ENCODE measurements around the gene ZC2HC1C.
"Not testable (repeated sequence)": the region's sequence is repeated elsewhere in the genome, so short reads cannot be mapped to it uniquely, and the experiment has no call there.

ZC2HC1C gene

GRCh38 chr14:75053396-75054291 lies 15.8 kb upstream of the ZC2HC1C start:
- DNase-seq (ENCODE audit: low read depth, low spot score): no peak

- no peak for DNase-seq (ENCODE audit: low read depth, low spot score)
These were observed 15.0 kb upstream of the ZC2HC1C start for GRCh38 chr14:75054421-75054820.

DNA sequence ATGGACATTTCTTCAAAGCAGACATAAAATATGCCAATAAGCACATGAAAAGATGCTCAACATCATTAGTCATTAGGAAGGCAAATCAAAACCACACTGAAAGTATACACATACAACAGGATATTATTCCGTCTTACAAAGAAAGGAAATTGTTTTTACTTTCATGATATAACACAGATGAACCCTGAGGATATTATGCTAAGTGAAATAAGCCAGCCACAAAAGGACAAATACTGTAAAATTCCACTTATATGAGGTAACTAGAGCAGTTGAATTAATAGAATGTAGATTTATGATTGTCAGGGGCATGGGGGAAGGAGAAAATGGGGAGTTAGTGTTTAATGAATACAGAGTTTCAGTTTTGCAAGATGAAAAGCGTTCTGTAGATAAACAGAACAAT lies 9.8 kb upstream of the ZC2HC1C start:
- no peak for DNase-seq (ENCODE audit: low read depth, low spot score)

DNA sequence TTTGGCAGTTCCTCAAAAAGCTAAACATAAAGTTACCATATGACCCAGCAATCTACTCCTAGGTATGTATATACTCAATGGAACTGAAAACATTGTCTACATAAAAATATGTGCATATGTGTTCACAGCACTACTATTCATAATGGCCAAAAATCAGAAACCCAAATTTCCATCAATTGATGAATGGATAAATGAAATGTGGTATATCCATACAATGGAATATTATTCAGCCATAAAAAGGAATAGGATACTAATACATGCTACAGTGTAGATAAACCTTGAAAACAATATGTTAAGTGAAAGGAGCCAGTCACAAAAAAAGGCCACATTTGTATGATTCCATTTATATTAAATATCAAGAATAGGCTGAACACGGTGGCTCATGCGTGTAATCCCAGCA lies 9.0 kb upstream of the ZC2HC1C start:
- no peak for DNase-seq (ENCODE audit: low read depth, low spot score)

GRCh38 chr14:75063013-75063412 lies 6.4 kb upstream of the ZC2HC1C start:
- DNase-seq (ENCODE audit: low read depth, low spot score): no peak

DNA sequence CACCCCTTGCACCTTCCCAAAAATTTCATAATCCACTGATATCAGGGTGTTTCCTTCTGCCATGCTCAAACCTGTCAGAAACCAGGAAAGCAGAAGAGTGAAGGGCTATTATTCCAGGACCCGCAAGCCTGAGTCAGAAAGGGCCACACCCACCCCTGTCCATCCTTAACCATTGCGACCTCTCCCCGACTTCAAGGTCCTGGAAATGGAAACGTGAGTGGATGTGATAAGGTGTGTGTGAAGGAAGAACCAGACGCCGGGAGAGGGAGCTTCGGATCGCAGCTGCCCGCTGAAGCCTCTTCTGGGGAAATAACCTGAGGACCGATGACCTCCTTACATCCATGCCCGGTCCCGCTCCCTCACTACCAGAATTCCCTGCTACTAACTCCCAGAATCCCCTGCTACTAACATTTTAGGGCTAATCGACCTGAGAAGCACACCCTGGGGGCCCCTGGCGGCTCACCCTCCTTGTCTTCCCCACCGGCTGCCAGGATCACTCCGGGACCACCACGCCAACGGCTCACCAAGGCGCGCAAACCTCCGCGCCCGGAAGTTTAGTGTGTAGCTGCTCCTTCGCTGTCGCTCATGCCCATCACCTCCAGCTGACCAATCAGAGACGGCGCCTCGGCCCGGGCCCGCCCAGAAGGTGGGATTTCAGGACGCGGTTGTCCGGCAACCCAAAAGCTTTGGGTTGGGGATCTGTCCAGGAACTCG lies 5.8 kb upstream of the ZC2HC1C start, which contains the start of gene ACYP1:
TSS of gene ACYP1 (minus strand) at position 534 of the 714 bp plus-strand sequence. CDS start at position 63, 471 bp downstream.
- DNase-seq (ENCODE audit: low read depth, low spot score): peak; percentile 82

DNA sequence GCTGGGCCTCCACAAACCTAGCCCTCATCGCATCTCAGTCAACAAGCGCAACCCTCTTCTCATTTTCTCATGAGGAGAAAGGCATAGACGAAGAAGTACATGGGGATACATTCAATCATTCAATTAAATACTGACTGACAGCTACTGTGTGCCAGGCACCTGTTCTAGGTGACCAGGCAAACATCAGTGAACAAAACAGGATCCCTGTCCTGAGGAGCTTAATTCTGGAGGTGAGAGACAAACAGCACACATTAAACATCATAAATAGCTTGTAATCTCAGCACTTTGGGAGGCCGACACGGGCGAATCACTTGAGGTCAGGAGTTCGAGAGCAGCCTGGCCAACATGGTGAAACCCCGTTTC lies 5.3 kb upstream of the ZC2HC1C start:
- DNase-seq (ENCODE audit: low read depth, low spot score): no peak

GRCh38 chr14:75066691-75067090 lies 2.8 kb upstream of the ZC2HC1C start:
- no peak for DNase-seq (ENCODE audit: low read depth, low spot score)

- no peak for DNase-seq (ENCODE audit: low read depth, low spot score)
These were observed 2.2 kb upstream of the ZC2HC1C start for GRCh38 chr14:75067212-75067611.

- not testable (repeated sequence) for DNase-seq (ENCODE audit: low read depth, low spot score)
These were observed 1.7 kb upstream of the ZC2HC1C start for GRCh38 chr14:75067765-75068164.

DNA sequence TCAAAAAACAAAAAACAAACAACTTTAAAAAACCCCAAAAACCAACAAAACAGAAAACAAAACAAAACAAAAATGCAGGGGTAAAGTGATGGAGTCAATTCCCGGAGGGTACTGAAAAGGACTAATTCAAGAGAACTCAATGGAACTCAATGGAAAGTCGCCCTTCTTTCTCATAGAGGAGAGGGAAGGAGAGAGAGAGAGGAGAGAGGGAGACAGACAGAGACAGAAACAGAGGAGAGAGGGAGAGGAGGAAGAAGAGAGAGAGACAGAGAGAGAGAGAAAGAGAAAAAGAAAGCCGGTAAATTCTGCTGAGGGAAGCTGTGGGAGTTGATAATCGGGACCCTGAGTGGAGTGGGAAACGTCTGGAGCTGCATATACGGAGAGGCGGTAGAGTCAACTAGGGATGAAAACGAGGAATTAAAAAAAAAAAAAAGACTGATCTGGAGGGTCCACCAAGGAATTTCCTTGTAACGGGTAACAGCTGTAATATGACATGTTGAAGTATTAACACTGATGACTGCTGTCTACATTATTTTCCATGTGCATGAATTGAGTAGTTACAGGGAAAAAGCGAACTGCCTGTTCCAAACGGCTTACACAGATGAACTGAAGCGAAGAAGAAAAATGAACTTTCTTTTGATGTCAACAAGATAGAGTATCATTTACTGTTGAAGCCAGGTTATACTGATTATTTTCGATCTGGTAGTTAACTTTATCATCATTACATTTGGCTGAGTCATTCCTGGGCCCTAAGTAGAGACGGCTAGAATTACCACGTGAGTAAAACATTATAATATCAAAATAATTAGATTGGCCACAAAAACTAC lies 934 bp upstream of the ZC2HC1C start:
- no peak for DNase-seq (ENCODE audit: low read depth, low spot score)

DNA sequence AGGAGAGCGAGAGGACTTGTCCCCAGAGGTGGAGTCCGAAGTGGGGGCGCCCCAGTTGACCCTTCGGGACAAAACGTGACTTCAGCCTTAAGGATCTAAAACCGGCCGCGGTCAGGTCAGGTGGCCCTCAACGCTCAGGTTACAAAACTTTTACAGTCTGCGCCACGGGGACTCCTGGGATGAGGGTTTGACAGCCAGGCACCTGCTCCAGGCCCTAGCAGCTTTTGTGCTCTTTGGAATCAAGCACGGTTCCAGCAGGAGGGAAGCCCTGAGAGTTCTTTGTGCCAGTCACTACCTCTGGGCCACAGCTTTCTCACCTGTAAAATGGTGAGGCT lies 337 bp downstream of the ZC2HC1C start:
- DNase-seq (ENCODE audit: low read depth, low spot score): no peak

DNA sequence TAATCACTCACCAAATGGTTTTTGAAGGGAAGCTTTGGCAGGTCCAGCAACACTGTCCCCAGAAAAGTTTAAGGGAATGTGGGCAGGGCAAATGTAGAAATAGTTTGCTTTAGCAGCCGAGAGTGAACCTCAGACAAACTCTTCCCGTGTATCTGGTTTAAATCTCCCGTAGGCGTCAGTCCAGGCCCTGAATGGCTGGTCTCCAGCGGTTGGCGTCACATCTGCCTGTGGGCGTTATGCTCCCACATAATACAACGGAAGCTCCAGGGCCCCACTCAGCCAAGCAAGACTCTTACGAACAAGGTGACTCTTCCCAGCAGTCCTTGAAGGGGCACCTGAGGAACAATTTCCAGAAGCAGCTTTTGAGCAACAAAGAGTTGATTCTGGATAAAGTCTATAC lies 942 bp downstream of the ZC2HC1C start:
- DNase-seq (ENCODE audit: low read depth, low spot score): no peak

DNA sequence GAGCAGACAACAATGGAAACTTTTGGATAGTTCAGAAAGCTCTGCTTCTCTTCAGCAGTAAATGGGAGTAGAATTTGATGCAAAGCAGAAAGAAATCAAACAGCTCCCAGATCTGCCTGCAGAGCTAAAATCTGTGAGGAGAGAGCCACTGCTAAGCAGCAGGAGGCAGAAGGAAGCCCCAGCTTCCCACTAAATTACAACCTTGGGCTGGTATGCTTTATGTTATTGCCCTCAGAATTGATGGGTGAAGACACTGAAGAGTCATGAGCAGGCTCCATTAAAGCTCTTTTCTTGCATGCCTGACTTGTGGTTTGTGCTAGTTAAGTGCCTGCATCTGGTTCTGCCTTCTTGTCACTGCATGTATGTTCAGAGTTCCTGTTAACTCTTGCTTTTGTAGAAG lies 8.4 kb downstream of the ZC2HC1C start:
- no peak for DNase-seq (ENCODE audit: low read depth, low spot score)

- DNase-seq (ENCODE audit: low read depth, low spot score): no peak
These were observed 10.1 kb downstream of the ZC2HC1C start for GRCh38 chr14:75079521-75079920.

- DNase-seq (ENCODE audit: low read depth, low spot score): no peak
These were observed 12.3 kb downstream of the ZC2HC1C start for GRCh38 chr14:75081660-75082229.

DNA sequence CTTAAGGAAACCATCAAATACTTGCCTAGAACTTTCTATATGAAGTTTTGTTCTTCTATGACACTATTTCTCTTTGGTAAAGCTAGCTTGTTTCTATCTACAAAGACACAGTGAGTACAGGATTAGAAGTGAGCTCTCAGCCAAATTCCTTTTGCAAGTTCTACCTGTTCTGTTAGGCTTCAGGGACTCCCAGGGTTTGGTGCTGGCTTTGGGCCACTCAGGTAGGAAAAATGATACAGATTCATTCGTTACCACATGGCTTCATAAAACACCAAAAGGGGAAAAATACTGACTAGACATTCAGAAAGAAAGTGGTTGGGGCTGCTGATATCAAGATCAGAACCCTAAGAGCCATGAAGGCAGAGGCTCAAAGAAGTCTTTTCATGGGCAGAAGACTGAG lies 13.8 kb downstream of the ZC2HC1C start:
- DNase-seq (ENCODE audit: low read depth, low spot score): no peak

- DNase-seq (ENCODE audit: low read depth, low spot score): no peak
These were observed 15.1 kb downstream of the ZC2HC1C start for GRCh38 chr14:75084513-75084912.

DNA sequence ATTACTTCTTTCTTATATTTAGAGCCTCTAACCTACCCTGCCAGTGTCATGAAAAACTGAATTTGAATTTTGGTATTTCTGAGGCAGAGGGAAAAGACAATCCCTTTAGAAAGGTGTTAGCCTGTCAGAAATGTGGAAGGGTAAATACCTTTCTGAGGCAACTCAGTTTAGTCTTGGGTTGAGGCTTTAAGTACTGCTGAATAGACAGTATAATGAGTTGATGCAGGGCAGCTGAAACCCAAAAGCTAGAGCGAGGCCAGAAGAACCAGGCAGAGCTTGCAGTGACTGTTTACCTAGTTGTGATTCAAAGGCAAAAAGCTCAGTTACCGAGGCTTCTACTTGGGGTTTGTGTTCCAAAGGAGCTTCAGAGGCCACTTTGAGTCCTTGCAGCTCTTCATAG lies 18.7 kb downstream of the ZC2HC1C start:
- no peak for DNase-seq (ENCODE audit: low read depth, low spot score)

- peak; percentile 15 for DNase-seq (ENCODE audit: low read depth, low spot score)
These were observed 19.3 kb downstream of the ZC2HC1C start for GRCh38 chr14:75088566-75089373.

GRCh38 chr14:75090353-75090752 lies 20.9 kb downstream of the ZC2HC1C start:
- DNase-seq (ENCODE audit: low read depth, low spot score): no peak
